Tibial artery (tissue), 4 donors: ENCODE measurements around the gene KLHDC7B.

Experiments
- DNase-seq, 2 donors: peaks; one replicate each; pipeline ENCODE4 v3.0.0-alpha.2; 2019
- H3K27ac ChIP-seq, 2 donors: fragments of 200-600 bp; sonication (generic) in 1 of 2; 1 replicate in 1 of 2; 2 replicates in 1 of 2; pipeline ENCODE4 v1.5.1; 2018 to 2019; ENCODE audit warnings: mild to moderate bottlenecking in 1 of 2
- H3K27me3 ChIP-seq, 2 donors: fragments of 200-600 bp; sonication (generic) in 1 of 2; one replicate each; pipeline versions ENCODE4 v1.5.1 to v1.6.0; 2016 to 2019
- H3K36me3 ChIP-seq, 3 donors: fragments of 200-600 bp; sonication (generic) in 2 of 3; one replicate each; pipeline ENCODE4 v1.5.1; 2016 to 2019; ENCODE audit warnings: mild to moderate bottlenecking in 2 of 3
- H3K4me1 ChIP-seq, 4 donors: fragments of 200-600 bp; sonication (generic) in 2 of 4; 1 replicate in 3 of 4; 2 replicates in 1 of 4; pipeline ENCODE4 v1.5.1; 2016 to 2019
- H3K4me3 ChIP-seq, 2 donors: fragments of 200-600 bp; sonication (generic) in 1 of 2; 1 replicate in 1 of 2; 2 replicates in 1 of 2; pipeline ENCODE4 v1.5.1; 2018 to 2019; ENCODE audit warnings: mild to moderate bottlenecking in 2 of 2
- H3K9me3 ChIP-seq, 3 donors: fragments of 200-600 bp; sonication (generic) in 1 of 3; one replicate each; pipeline ENCODE4 v1.5.1; 2016 to 2019
- CTCF ChIP-seq, 2 experiments: fragments of 200-600 bp in 1 of 2; fragments of 450-650 bp in 1 of 2; IDR thresholded peaks; one replicate each; pipeline ENCODE4 v1.5.1; 2017 to 2019; ENCODE audit warnings: antibody characterized with exemption in 2 of 2, mild to moderate bottlenecking in 1 of 2, moderate library complexity in 1 of 2
- intact Hi-C: fragments of 100-400 bp; cut with DNase I; formaldehyde crosslinking; loops from one replicate; pipeline ENCODE4 v1.15.0; 2023; ENCODE audit warnings: low total_unique reads

The KLHDC7B gene

GRCh38 chr22:50578776-50579310 is 33.1 kb downstream of the KLHDC7B start:
- Histone ChIP-seq H3K9me3 (no peaks in the 10 kb centered on the region), H3K4me1 (peaks cover 0 to 33% (median 27%) of the 10 kb centered on the region in 4 donors), H3K27ac (no peak overlapping the region), H3K36me3 (peaks cover 0 to 8% (median 0%) of the 10 kb centered on the region in 3 donors), H3K4me3 (no peak overlapping the region), H3K27me3 (peaks cover 0 to 33% of the 10 kb centered on the region in 2 donors)
- intact Hi-C loops = no loop called here
- DNase-seq = peak; percentile 10 to 29
- TF ChIP-seq CTCF (IDR thresholded peaks at IDR 0.05) = no peak

DNA sequence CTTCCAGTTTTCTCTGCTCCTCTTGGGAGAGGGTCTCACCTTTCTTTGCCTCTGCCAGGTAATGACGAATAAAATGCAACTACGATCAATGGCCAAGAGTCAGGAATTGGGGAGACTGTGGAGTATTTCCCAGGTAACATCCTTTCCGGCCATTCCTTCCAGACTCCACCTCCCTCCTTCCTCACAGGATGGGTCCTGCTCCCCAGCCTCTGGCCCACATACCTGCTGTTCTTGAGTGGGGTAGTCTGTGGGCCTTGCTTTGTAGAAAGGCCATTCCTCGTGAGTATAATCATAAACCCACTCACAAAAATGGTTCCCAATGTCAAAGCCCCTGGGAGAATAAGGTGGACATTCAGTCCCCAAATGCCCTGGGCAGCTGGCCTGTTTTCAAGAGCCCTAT is 34.1 kb downstream of the KLHDC7B start:
- Histone ChIP-seq H3K9me3 (no peaks in the 10 kb centered on the region), H3K4me3 (no peak overlapping the region), H3K27ac (no peak overlapping the region), H3K4me1 (peaks cover 0 to 35% (median 29%) of the 10 kb centered on the region in 4 donors), H3K36me3 (peaks cover 0 to 3% (median 0%) of the 10 kb centered on the region in 3 donors), H3K27me3 (peaks cover 0 to 33% of the 10 kb centered on the region in 2 donors)
- intact Hi-C loops = loop anchor here (2.0 to 5.0 kb wide), 2 partner anchors 49 to 52 kb away; partner anchors contain the start of genes ARSA and SCO2
- TF ChIP-seq CTCF (IDR thresholded peaks at IDR 0.05) = no peak
- DNase-seq = no peak

- Histone ChIP-seq H3K9me3 (no peaks in the 10 kb centered on the region), H3K27me3 (peaks cover 0 to 28% of the 10 kb centered on the region in 2 donors), H3K4me3 (peak overlapping the region; percentile 60 to 80), H3K27ac (peak overlapping the region; percentile 83 to 95), H3K36me3 (peaks cover 0 to 3% (median 0%) of the 10 kb centered on the region in 3 donors), H3K4me1 (peaks cover 0 to 35% (median 29%) of the 10 kb centered on the region in 4 donors)
- no peak for DNase-seq
- no peak for TF ChIP-seq CTCF (IDR thresholded peaks at IDR 0.05)
- intact Hi-C loops = loop anchor here (2.0 to 5.0 kb wide), 2 partner anchors 48 to 54 kb away; partner anchors contain the start of genes ARSA and SCO2
These were observed 35.6 kb downstream of the KLHDC7B start for GRCh38 chr22:50581031-50581949.

- no peak for DNase-seq
- Histone ChIP-seq H3K36me3 (peaks cover 0 to 3% (median 0%) of the 10 kb centered on the region in 3 donors), H3K4me1 (peaks cover 0 to 35% (median 29%) of the 10 kb centered on the region in 4 donors), H3K27ac (peak overlapping the region; percentile 83 to 95), H3K4me3 (peak overlapping the region; percentile 60 to 80), H3K27me3 (peaks cover 0 to 22% of the 10 kb centered on the region in 2 donors), H3K9me3 (no peaks in the 10 kb centered on the region)
- TF ChIP-seq CTCF (IDR thresholded peaks at IDR 0.05) = no peak
- intact Hi-C loops = loop anchor here (2.0 to 5.0 kb wide), 2 partner anchors 47 to 55 kb away; partner anchors contain the start of genes ARSA and SCO2
These were observed 36.3 kb downstream of the KLHDC7B start for GRCh38 chr22:50581950-50582492.

GRCh38 chr22:50582493-50583293 is 37.0 kb downstream of the KLHDC7B start, which contains the start of gene CHKB:
TSS of gene CHKB (minus strand) at chr22:50582849. CDS start at chr22:50582781, 68 bp downstream.
- no peaks in the 10 kb centered on the region for H3K9me3 ChIP-seq
- H3K4me3 ChIP-seq = peak within 1 kb of the TSS; percentile 60 to 80
- DNase-seq = peak; percentile 97 to 99
- intact Hi-C loops = loop anchor here (5.0 kb wide), 1 partner anchor 55 kb away; the partner anchor contains the start of gene SCO2
- peaks cover 0 to 15% of the 10 kb centered on the region in 2 donors for H3K27me3 ChIP-seq
- H3K27ac ChIP-seq = peak within 1 kb of the TSS; percentile 83 to 95
- no peak for TF ChIP-seq CTCF (IDR thresholded peaks at IDR 0.05)
- H3K36me3 ChIP-seq = peaks cover 0 to 3% (median 0%) of the 10 kb centered on the region in 3 donors
- H3K4me1 ChIP-seq = peaks cover 0 to 35% (median 29%) of the 10 kb centered on the region in 4 donors
